ENCODE measurements around the gene TSPAN11. TPM values are rescaled to one million over a fixed set of nuclear protein-coding genes. Genes with fewer than 3 reads are reported as not detected.

Gene TSPAN11
- total and polyA plus RNA-seq, 2 donors (not counting 3 experiments of a cell fraction or from before 2014, with no cell fraction given) = 2.1 to 3.9 TPM

- Histone ChIP-seq H3K9ac (replicated peaks; ENCODE audit: extremely low read depth, insufficient read depth, low read length) (no peak overlapping the region), H3K27me3 (ENCODE audit: control insufficient read depth in 2 of 2, insufficient read depth in 2 of 2, low read length in 2 of 2) (peaks cover 2 to 3% of the 10 kb centered on the region in 2 experiments), H3K27ac (ENCODE audit: insufficient read depth, low read depth, low read length) (no peak overlapping the region), H3K4me3 (replicated peaks in 1 of 3; ENCODE audit: insufficient read depth in 1 of 3, low read depth in 1 of 3, low read length in 3 of 3) (no peak overlapping the region), H4K20me1 (replicated peaks; ENCODE audit: control insufficient read depth, extremely low read depth, insufficient read depth, low read length) (no peaks in the 10 kb centered on the region), H3K4me1 (ENCODE audit: control insufficient read depth, extremely low read depth, insufficient read depth, low read length) (no peaks in the 10 kb centered on the region), H3K36me3 (ENCODE audit: control insufficient read depth in 2 of 2, extremely low read depth in 1 of 2, insufficient read depth in 2 of 2, low read length in 2 of 2) (no peaks in the 10 kb centered on the region), H3K9me1 (replicated peaks; ENCODE audit: control insufficient read depth, extremely low read depth, insufficient read depth, low read length) (no peaks in the 10 kb centered on the region), H3K4me2 (ENCODE audit: insufficient read depth, low read length) (no peak overlapping the region), H3K79me2 (ENCODE audit: control insufficient read depth, insufficient read depth, low read length) (no peaks in the 10 kb centered on the region), H2AFZ (ENCODE audit: low read depth, low read length) (no peak overlapping the region), H3K9me3 (replicated peaks; ENCODE audit: control insufficient read depth, insufficient read depth, low read length) (no peaks in the 10 kb centered on the region)
- FAIRE-seq = no peak
- intact Hi-C loops (cut with micrococcal nuclease) = loop anchor here (5.0 kb wide), 1 partner anchor 47 kb away; no protein-coding TSS in a partner anchor
- ChIA-PET POLR2A (no interaction called here), CTCF (no interaction called here)
- no TSS peak for BruUV-seq (replicated peaks)
- dilution Hi-C loops (cut with MboI; ENCODE audit: extremely low pct_ligation_motif_present, low sequenced_read_pairs) = no loop called here
- TF ChIP-seq MAX (IDR thresholded peaks at IDR 0.05; ENCODE audit: insufficient read depth, insufficient read length) = no peak
- TF ChIP-seq EZH2 (IDR thresholded peaks at IDR 0.05; ENCODE audit: borderline replicate concordance, low read depth, low read length, severe bottlenecking) = no peak
- no peak for TF ChIP-seq FOS (IDR thresholded peaks at IDR 0.05; ENCODE audit: borderline replicate concordance, insufficient read depth, low read length)
- no peak for TF ChIP-seq CTCF (IDR thresholded peaks at IDR 0.05; ENCODE audit: extremely low read depth in 1 of 2, insufficient read depth in 1 of 2, low read depth in 1 of 2, low read length in 2 of 2)
- no peak for TF ChIP-seq POLR2A (IDR thresholded peaks at IDR 0.05; ENCODE audit: low read depth, low read length)
- TF ChIP-seq POLR2AphosphoS5 (IDR thresholded peaks at IDR 0.05; ENCODE audit: insufficient read depth, low read depth, low read length) = no peak
- TF ChIP-seq GATA2 (IDR thresholded peaks at IDR 0.05; ENCODE audit: insufficient read depth, insufficient read length, low read depth, low read length) = no peak
- TF ChIP-seq JUN (IDR thresholded peaks at IDR 0.05; ENCODE audit: borderline replicate concordance, insufficient read depth, insufficient read length, low read depth) = no peak
- TF ChIP-seq MYC (IDR thresholded peaks at IDR 0.05; ENCODE audit: low read depth, low read length) = no peak
- no peak for DNase-seq (ENCODE audit: low read depth, low spot score)
Observed at GRCh38 chr12:31034372-31034771, 107.8 kb downstream of the TSPAN11 start.
